ENCODE data around the gene HRCT1. TPM values are rescaled to one million over a fixed set of nuclear protein-coding genes. Genes with fewer than 3 reads are reported as not detected.
"Not testable (repeated sequence)": the region's sequence is repeated elsewhere in the genome, so short reads cannot be mapped to it uniquely, and the experiment has no call there.

Gene HRCT1
- polyA plus RNA-seq, 3 donors = 0.47 to 0.60 TPM; not detected in 1

- no peak for DNase-seq (ENCODE audit: extremely low read depth in 1 of 11, low read depth in 9 of 11, low spot score in 4 of 11)
Measured at GRCh38 chr9:35911690-35912089, 5.7 kb downstream of the HRCT1 start.

- no peak for DNase-seq (ENCODE audit: extremely low read depth in 1 of 11, low read depth in 9 of 11, low spot score in 4 of 11)
Measured at GRCh38 chr9:35912791-35913400, 6.9 kb downstream of the HRCT1 start.

GRCh38 chr9:35913429-35913828, 7.4 kb downstream of the HRCT1 start:
- DNase-seq (ENCODE audit: extremely low read depth in 1 of 11, low read depth in 9 of 11, low spot score in 4 of 11) = not testable (repeated sequence)

GRCh38 chr9:35914301-35914807, 8.4 kb downstream of the HRCT1 start:
- no peak for DNase-seq (ENCODE audit: extremely low read depth in 1 of 11, low read depth in 9 of 11, low spot score in 4 of 11)

- DNase-seq (ENCODE audit: extremely low read depth in 1 of 11, low read depth in 9 of 11, low spot score in 4 of 11) = no peak
Measured at GRCh38 chr9:35915681-35916294, 9.8 kb downstream of the HRCT1 start.

- no peak for DNase-seq (ENCODE audit: extremely low read depth in 1 of 11, low read depth in 9 of 11, low spot score in 4 of 11)
Measured at GRCh38 chr9:35917261-35917660, 11.3 kb downstream of the HRCT1 start.

- no peak for DNase-seq (ENCODE audit: extremely low read depth in 1 of 11, low read depth in 9 of 11, low spot score in 4 of 11)
Measured at GRCh38 chr9:35918780-35919179, 12.8 kb downstream of the HRCT1 start.

- no peak for DNase-seq (ENCODE audit: extremely low read depth in 1 of 11, low read depth in 9 of 11, low spot score in 4 of 11)
Measured at GRCh38 chr9:35919212-35920008, 13.4 kb downstream of the HRCT1 start.

GRCh38 chr9:35920051-35920620, 14.1 kb downstream of the HRCT1 start:
- DNase-seq (ENCODE audit: extremely low read depth in 1 of 11, low read depth in 9 of 11, low spot score in 4 of 11) = no peak

GRCh38 chr9:35923598-35923926, 17.6 kb downstream of the HRCT1 start:
- no peak for DNase-seq (ENCODE audit: extremely low read depth in 1 of 11, low read depth in 9 of 11, low spot score in 4 of 11)

- no peak for DNase-seq (ENCODE audit: extremely low read depth in 1 of 11, low read depth in 9 of 11, low spot score in 4 of 11)
Measured at GRCh38 chr9:35923927-35924763, 18.1 kb downstream of the HRCT1 start.

- no peak for DNase-seq (ENCODE audit: extremely low read depth in 1 of 11, low read depth in 9 of 11, low spot score in 4 of 11)
Measured at GRCh38 chr9:35928591-35929452, 22.8 kb downstream of the HRCT1 start.

- no peak for DNase-seq (ENCODE audit: extremely low read depth in 1 of 11, low read depth in 9 of 11, low spot score in 4 of 11)
Measured at GRCh38 chr9:35929453-35929718, 23.4 kb downstream of the HRCT1 start.

GRCh38 chr9:35930521-35930920, 24.5 kb downstream of the HRCT1 start:
- no peak for DNase-seq (ENCODE audit: extremely low read depth in 1 of 11, low read depth in 9 of 11, low spot score in 4 of 11)

- DNase-seq (ENCODE audit: extremely low read depth in 1 of 11, low read depth in 9 of 11, low spot score in 4 of 11) = no peak
Measured at GRCh38 chr9:35930989-35931388, 25.0 kb downstream of the HRCT1 start.

- DNase-seq (ENCODE audit: extremely low read depth in 1 of 11, low read depth in 9 of 11, low spot score in 4 of 11) = no peak
Measured at GRCh38 chr9:35932735-35933134, 26.7 kb downstream of the HRCT1 start.

- DNase-seq (ENCODE audit: extremely low read depth in 1 of 11, low read depth in 9 of 11, low spot score in 4 of 11) = no peak
Measured at GRCh38 chr9:35933550-35934067, 27.6 kb downstream of the HRCT1 start.

- DNase-seq (ENCODE audit: extremely low read depth in 1 of 11, low read depth in 9 of 11, low spot score in 4 of 11) = not testable (repeated sequence)
Measured at GRCh38 chr9:35934069-35934468, 28.1 kb downstream of the HRCT1 start.
